Measurements from ENCODE around the gene HIC1. TPM values are rescaled to one million over a fixed set of nuclear protein-coding genes. Genes with fewer than 3 reads are reported as not detected.
A peak's percentile ranks its signal among the peaks of the same experiment; 100 is the strongest.

Gene HIC1
- total and polyA plus RNA-seq, 2 donors (not counting 1 experiment from before 2014, with no cell fraction given), result 11.3 to 29.1 TPM

DNA sequence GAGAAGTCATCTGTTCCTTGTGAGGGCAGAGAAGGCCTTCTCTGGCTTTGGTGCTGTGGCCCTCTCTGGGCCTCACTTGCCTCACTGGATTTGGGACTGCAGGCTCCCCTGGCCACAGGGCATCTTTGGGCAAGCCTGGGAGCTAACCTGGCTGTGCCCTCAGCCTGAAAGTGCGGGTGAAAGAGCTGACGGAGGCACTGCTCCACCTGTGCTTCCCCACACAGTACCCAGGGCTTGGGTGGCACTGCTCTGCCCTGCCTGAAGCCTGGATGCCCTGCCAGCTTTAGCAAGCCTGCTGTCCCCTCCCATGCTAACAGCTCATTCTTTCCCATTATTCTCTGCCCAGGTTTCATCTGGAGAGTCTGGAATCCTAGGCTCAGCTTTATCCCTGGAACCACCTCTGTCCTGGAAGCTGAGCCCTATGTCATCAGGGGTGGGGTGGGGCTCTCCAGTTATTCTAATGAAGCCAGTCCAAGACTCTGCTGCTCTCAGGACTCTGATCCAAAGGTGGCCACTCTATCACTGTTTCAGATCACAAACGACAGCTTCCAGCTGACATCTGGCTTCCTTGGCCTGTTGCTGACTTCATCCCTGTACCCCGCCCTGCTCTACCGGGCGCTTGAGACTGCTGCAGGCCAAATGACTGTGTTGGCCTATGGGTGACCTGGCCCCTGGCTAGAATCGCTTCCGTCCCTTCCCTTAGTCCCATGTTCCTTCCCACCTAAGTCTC lies 29.3 kb downstream of the HIC1 start:
- H3K4me2 ChIP-seq (ENCODE audit: extremely low read depth, insufficient read depth, low read length), result peak overlapping the region; percentile 46
- H3K4me3 ChIP-seq (replicated peaks in 1 of 4; ENCODE audit: control extremely low read depth in 1 of 4, insufficient read depth in 1 of 4, low read depth in 3 of 4, low read length in 4 of 4), result no peak overlapping the region
- H3K27me3 ChIP-seq (ENCODE audit: control insufficient read depth, insufficient read depth, low read length), result no peaks in the 10 kb centered on the region
- peaks cover 57% of the 10 kb centered on the region for H3K4me1 ChIP-seq (ENCODE audit: control insufficient read depth, extremely low read depth, insufficient read depth, low read length)
- H2AFZ ChIP-seq (ENCODE audit: low read length), result no peak overlapping the region
- H4K20me1 ChIP-seq (ENCODE audit: control insufficient read depth, extremely low read depth, insufficient read depth, low read length), result no peaks in the 10 kb centered on the region
- H3K27ac ChIP-seq (ENCODE audit: insufficient read depth, low read length), result peak overlapping the region; percentile 76
- peak overlapping the region; percentile 47 for H3K9ac ChIP-seq (ENCODE audit: insufficient read depth, low read length)
- H3K79me2 ChIP-seq (ENCODE audit: control insufficient read depth, insufficient read depth, low read length), result no peaks in the 10 kb centered on the region
- H3K9me3 ChIP-seq (ENCODE audit: control insufficient read depth, insufficient read depth, low read depth, low read length), result no peaks in the 10 kb centered on the region
- DNase-seq (ENCODE audit: low read depth in 2 of 2), result peak; percentile 62 to 84
- no peak for TF ChIP-seq EZH2 (IDR thresholded peaks at IDR 0.05; ENCODE audit: low read length, missing control alignments)
- TF ChIP-seq, protein P1, sequence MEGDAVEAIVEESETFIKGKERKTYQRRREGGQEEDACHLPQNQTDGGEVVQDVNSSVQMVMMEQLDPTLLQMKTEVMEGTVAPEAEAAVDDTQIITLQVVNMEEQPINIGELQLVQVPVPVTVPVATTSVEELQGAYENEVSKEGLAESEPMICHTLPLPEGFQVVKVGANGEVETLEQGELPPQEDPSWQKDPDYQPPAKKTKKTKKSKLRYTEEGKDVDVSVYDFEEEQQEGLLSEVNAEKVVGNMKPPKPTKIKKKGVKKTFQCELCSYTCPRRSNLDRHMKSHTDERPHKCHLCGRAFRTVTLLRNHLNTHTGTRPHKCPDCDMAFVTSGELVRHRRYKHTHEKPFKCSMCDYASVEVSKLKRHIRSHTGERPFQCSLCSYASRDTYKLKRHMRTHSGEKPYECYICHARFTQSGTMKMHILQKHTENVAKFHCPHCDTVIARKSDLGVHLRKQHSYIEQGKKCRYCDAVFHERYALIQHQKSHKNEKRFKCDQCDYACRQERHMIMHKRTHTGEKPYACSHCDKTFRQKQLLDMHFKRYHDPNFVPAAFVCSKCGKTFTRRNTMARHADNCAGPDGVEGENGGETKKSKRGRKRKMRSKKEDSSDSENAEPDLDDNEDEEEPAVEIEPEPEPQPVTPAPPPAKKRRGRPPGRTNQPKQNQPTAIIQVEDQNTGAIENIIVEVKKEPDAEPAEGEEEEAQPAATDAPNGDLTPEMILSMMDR (conservative IDR thresholded peaks at IDR 0.05 in 1 of 2, IDR thresholded peaks at IDR 0.05 in 1 of 2; ENCODE audit: low read depth in 1 of 2, low read length in 2 of 2), result no peak
- H3K36me3 ChIP-seq (ENCODE audit: control insufficient read depth, insufficient read depth, low read length), result peaks cover 4% of the 10 kb centered on the region

DNA sequence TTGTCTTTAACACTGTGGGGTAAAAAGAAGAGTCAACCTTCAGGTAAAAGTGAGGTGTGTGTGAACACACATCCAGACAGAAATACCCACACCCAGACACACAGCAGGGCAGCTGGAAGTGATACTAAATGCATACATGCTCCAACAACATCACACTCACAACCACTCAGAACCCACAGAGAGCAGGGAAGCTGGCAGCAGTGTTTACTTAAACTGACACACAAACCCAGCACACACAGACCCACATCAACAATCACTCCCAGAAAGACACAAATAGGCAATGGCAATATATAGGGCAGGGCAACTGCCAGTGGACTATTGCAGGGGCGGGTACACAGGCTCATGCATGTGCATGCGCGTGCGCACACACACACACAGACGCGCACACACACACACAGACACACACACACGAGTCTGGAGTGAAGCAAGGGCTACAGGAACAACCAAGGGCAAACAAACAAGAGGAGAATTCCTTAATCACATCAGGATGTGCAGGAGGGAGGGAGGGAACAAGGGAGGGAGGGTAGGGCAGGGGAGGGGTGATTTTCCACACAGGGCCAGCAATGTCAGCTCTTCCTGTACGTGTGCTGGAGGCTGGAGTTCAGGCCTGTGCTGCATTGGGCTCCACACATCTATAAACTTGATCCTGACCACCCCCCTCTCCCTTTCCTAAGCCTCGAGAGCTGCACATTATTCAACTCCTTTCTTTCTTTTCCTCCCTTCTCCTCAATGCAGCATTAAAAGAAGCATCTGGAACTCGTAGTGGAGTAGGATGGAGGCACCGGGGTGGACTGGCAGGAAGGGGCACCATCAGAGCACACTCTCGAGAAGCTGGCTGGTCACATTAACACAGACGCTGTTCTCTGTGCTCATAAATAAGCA lies 30.1 kb downstream of the HIC1 start:
- Histone ChIP-seq H4K20me1 (ENCODE audit: control insufficient read depth, extremely low read depth, insufficient read depth, low read length) (no peaks in the 10 kb centered on the region), H3K9ac (ENCODE audit: insufficient read depth, low read length) (peak overlapping the region; percentile 47), H3K27me3 (ENCODE audit: control insufficient read depth, insufficient read depth, low read length) (no peaks in the 10 kb centered on the region), H3K4me3 (replicated peaks in 1 of 4; ENCODE audit: control extremely low read depth in 1 of 4, insufficient read depth in 1 of 4, low read depth in 3 of 4, low read length in 4 of 4) (no peak overlapping the region), H3K9me3 (ENCODE audit: control insufficient read depth, insufficient read depth, low read depth, low read length) (no peaks in the 10 kb centered on the region), H3K4me2 (ENCODE audit: extremely low read depth, insufficient read depth, low read length) (peak overlapping the region; percentile 9), H3K4me1 (ENCODE audit: control insufficient read depth, extremely low read depth, insufficient read depth, low read length) (peaks cover 61% of the 10 kb centered on the region), H3K79me2 (ENCODE audit: control insufficient read depth, insufficient read depth, low read length) (no peaks in the 10 kb centered on the region), H2AFZ (ENCODE audit: low read length) (no peak overlapping the region), H3K27ac (ENCODE audit: insufficient read depth, low read length) (peak overlapping the region; percentile 76), H3K36me3 (ENCODE audit: control insufficient read depth, insufficient read depth, low read length) (peaks cover 4% of the 10 kb centered on the region)
- TF ChIP-seq, protein P1 (conservative IDR thresholded peaks at IDR 0.05 in 1 of 2, IDR thresholded peaks at IDR 0.05 in 1 of 2; ENCODE audit: low read depth in 1 of 2, low read length in 2 of 2), result no peak
- TF ChIP-seq EZH2 (IDR thresholded peaks at IDR 0.05; ENCODE audit: low read length, missing control alignments), result no peak
- DNase-seq (ENCODE audit: low read depth in 2 of 2), result peak; percentile 71 to 94

DNA sequence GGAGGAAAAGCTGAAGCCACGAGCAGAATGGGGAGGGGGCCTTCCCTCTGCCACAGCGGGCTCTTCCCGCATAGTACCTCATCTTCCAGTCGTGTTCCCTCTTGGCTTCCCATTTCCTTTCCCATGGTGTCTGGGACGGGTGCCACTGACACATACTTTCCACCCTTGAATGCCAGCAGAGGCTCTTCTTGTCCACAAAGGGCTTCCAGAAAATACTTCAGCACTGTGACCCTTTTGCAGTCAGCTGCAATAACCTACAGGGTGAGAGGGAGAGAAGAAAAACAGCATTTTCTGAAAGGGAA lies 30.7 kb downstream of the HIC1 start:
- peaks cover 2% of the 10 kb centered on the region for H3K79me2 ChIP-seq (ENCODE audit: control insufficient read depth, insufficient read depth, low read length)
- peaks cover 4% of the 10 kb centered on the region for H3K36me3 ChIP-seq (ENCODE audit: control insufficient read depth, insufficient read depth, low read length)
- no peak overlapping the region for H3K4me3 ChIP-seq (replicated peaks in 1 of 4; ENCODE audit: control extremely low read depth in 1 of 4, insufficient read depth in 1 of 4, low read depth in 3 of 4, low read length in 4 of 4)
- H3K4me1 ChIP-seq (ENCODE audit: control insufficient read depth, extremely low read depth, insufficient read depth, low read length), result peaks cover 67% of the 10 kb centered on the region
- no peaks in the 10 kb centered on the region for H4K20me1 ChIP-seq (ENCODE audit: control insufficient read depth, extremely low read depth, insufficient read depth, low read length)
- no peaks in the 10 kb centered on the region for H3K9me3 ChIP-seq (ENCODE audit: control insufficient read depth, insufficient read depth, low read depth, low read length)
- H2AFZ ChIP-seq (ENCODE audit: low read length), result no peak overlapping the region
- TF ChIP-seq EZH2 (IDR thresholded peaks at IDR 0.05; ENCODE audit: low read length, missing control alignments), result no peak
- TF ChIP-seq, protein P1 (conservative IDR thresholded peaks at IDR 0.05 in 1 of 2, IDR thresholded peaks at IDR 0.05 in 1 of 2; ENCODE audit: low read depth in 1 of 2, low read length in 2 of 2), result no peak
- no peak overlapping the region for H3K4me2 ChIP-seq (ENCODE audit: extremely low read depth, insufficient read depth, low read length)
- no peaks in the 10 kb centered on the region for H3K27me3 ChIP-seq (ENCODE audit: control insufficient read depth, insufficient read depth, low read length)
- H3K9ac ChIP-seq (ENCODE audit: insufficient read depth, low read length), result no peak overlapping the region
- DNase-seq (ENCODE audit: low read depth in 2 of 2), result peak; percentile 68 to 79
- peak overlapping the region; percentile 76 for H3K27ac ChIP-seq (ENCODE audit: insufficient read depth, low read length)
